HepG2 (cell line): Measurements from ENCODE around the gene KIAA0408.

ENCODE experiments used
- AGO1 ChIP-seq: fragments of 200-400 bp; formaldehyde crosslinking; IDR thresholded peaks from 2 replicates; pipeline ENCODE4 v1.6.1; 2017; ENCODE audit warnings: mild to moderate bottlenecking, low read depth, low read length, moderate library complexity; ENCODE audit not compliant: poor library complexity, severe bottlenecking
- ASH2L ChIP-seq: fragments of 300-600, 200-600 bp; sonication (generic); IDR thresholded peaks from 2 replicates; pipeline ENCODE4 v1.7.0; 2017; ENCODE audit warnings: low read depth, mild to moderate bottlenecking, moderate library complexity, mixed read lengths, low read length; ENCODE audit not compliant: insufficient read length
- RAD21 ChIP-seq: fragments of 450-650 bp; formaldehyde crosslinking; IDR thresholded peaks from 2 replicates; pipeline ENCODE4 v1.5.0; 2020; ENCODE audit warnings: mild to moderate bottlenecking
- ZFP37 ChIP-seq: sonication (generic); formaldehyde crosslinking; IDR thresholded peaks from 2 replicates; pipeline ENCODE4 v1.4.0; 2020; ENCODE audit warnings: missing genetic modification reagents, borderline replicate concordance
- ZNF207 ChIP-seq: fragments of 450-650 bp; IDR thresholded peaks from 2 replicates; pipeline ENCODE4 v1.6.1; 2016; ENCODE audit warnings: antibody characterized with exemption, borderline replicate concordance
- TF ChIP-seq, protein P1 (sequence below): sonication (generic); formaldehyde crosslinking; IDR thresholded peaks from 2 replicates; pipeline ENCODE4 v1.5.0; 2020; ENCODE audit warnings: mild to moderate bottlenecking, missing genetic modification reagents, moderate library complexity
- TF ChIP-seq, protein P2 (sequence below), 2 experiments: IDR thresholded peaks; 2 replicates each; pipeline ENCODE4 v1.6.1; 2011 to 2012; ENCODE audit warnings: low read length in 2 of 2, borderline replicate concordance in 1 of 2, low read depth in 1 of 2, mild to moderate bottlenecking in 1 of 2, moderate library complexity in 1 of 2

DNA sequence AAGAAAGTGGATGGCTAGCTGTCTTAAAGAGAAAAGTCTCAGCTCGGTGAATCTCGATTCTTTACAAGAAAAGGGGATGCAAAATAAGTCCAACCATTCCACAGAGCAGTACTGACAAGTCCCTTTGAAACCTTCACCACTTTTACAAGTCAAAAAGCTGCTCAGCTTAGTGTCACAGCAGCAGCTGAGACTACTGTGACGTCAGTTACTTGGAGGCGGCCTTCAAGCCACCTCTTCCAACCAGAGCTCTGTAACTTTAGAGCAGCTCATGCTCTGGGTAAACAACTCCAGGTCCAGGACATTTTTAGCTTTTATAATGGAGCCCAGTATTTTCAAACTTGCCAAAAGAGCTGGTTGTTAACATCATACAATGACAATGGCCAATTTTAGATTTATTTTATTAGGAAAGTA lies at the start of gene KIAA0408:
- TF ChIP-seq, protein P1, sequence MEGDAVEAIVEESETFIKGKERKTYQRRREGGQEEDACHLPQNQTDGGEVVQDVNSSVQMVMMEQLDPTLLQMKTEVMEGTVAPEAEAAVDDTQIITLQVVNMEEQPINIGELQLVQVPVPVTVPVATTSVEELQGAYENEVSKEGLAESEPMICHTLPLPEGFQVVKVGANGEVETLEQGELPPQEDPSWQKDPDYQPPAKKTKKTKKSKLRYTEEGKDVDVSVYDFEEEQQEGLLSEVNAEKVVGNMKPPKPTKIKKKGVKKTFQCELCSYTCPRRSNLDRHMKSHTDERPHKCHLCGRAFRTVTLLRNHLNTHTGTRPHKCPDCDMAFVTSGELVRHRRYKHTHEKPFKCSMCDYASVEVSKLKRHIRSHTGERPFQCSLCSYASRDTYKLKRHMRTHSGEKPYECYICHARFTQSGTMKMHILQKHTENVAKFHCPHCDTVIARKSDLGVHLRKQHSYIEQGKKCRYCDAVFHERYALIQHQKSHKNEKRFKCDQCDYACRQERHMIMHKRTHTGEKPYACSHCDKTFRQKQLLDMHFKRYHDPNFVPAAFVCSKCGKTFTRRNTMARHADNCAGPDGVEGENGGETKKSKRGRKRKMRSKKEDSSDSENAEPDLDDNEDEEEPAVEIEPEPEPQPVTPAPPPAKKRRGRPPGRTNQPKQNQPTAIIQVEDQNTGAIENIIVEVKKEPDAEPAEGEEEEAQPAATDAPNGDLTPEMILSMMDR (CRISPR knock-in tag), result no peak
- TF ChIP-seq AGO1, result no peak
- TF ChIP-seq, protein P2, sequence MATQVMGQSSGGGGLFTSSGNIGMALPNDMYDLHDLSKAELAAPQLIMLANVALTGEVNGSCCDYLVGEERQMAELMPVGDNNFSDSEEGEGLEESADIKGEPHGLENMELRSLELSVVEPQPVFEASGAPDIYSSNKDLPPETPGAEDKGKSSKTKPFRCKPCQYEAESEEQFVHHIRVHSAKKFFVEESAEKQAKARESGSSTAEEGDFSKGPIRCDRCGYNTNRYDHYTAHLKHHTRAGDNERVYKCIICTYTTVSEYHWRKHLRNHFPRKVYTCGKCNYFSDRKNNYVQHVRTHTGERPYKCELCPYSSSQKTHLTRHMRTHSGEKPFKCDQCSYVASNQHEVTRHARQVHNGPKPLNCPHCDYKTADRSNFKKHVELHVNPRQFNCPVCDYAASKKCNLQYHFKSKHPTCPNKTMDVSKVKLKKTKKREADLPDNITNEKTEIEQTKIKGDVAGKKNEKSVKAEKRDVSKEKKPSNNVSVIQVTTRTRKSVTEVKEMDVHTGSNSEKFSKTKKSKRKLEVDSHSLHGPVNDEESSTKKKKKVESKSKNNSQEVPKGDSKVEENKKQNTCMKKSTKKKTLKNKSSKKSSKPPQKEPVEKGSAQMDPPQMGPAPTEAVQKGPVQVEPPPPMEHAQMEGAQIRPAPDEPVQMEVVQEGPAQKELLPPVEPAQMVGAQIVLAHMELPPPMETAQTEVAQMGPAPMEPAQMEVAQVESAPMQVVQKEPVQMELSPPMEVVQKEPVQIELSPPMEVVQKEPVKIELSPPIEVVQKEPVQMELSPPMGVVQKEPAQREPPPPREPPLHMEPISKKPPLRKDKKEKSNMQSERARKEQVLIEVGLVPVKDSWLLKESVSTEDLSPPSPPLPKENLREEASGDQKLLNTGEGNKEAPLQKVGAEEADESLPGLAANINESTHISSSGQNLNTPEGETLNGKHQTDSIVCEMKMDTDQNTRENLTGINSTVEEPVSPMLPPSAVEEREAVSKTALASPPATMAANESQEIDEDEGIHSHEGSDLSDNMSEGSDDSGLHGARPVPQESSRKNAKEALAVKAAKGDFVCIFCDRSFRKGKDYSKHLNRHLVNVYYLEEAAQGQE (IDR thresholded peaks at IDR 0.05; ENCODE audit: borderline replicate concordance in 1 of 2, low read depth in 1 of 2, low read length in 2 of 2), result no peak
- no peak for TF ChIP-seq ASH2L
- no peak for TF ChIP-seq ZNF207
- TF ChIP-seq RAD21 (CRISPR knock-in tag), result no peak
- TF ChIP-seq ZFP37, result no peak
